Body of pancreas (tissue), 4 donors: ENCODE results near the gene TMEM234. TPM values are rescaled to one million over a fixed set of nuclear protein-coding genes. Genes with fewer than 3 reads are reported as not detected.
A peak's percentile ranks its signal among the peaks of the same experiment; 100 is the strongest.

Experiments used
- ATAC-seq: fragments of 150-250 bp; one replicate; pipeline ENCODE4 v1.9.1; 2016
- DNase-seq, 4 donors: peaks; one replicate each; pipeline ENCODE4 v3.0.0-alpha.2; 2019
- H3K27ac ChIP-seq, 4 donors: fragments of 200-600 bp; sonication (generic); 1 replicate in 3 of 4; 2 replicates in 1 of 4; pipeline versions ENCODE4 v1.5.1 to v1.6.1; 2016 to 2019; ENCODE audit warnings: mild to moderate bottlenecking in 1 of 4, mixed read lengths in 1 of 4, moderate library complexity in 1 of 4
- H3K27me3 ChIP-seq, 2 donors: fragments of 200-600 bp; sonication (generic); one replicate each; pipeline ENCODE4 v1.6.0; 2016; ENCODE audit warnings: mild to moderate bottlenecking in 1 of 2
- H3K36me3 ChIP-seq, 2 donors: fragments of 200-600 bp; sonication (generic); replicated peaks in 1 of 2; 2 replicates each; pipeline ENCODE4 v1.5.1; 2016; ENCODE audit warnings: low read depth in 2 of 2; ENCODE audit not compliant: insufficient read depth in 1 of 2
- H3K4me1 ChIP-seq: fragments of 200-600 bp; sonication (generic); one replicate; pipeline ENCODE4 v1.6.0; 2016
- H3K4me3 ChIP-seq, 2 donors: fragments of 200-600 bp; sonication (generic); 1 replicate in 1 of 2; 2 replicates in 1 of 2; pipeline ENCODE4 v1.5.1; 2016 to 2019
- H3K9me3 ChIP-seq, 3 donors: fragments of 200-600 bp; sonication (generic); 1 replicate in 2 of 3; 2 replicates in 1 of 3; pipeline ENCODE4 v1.5.1; 2016
- POLR2A ChIP-seq, 3 donors: fragments of 450-650 bp; IDR thresholded peaks; one replicate each; pipeline ENCODE4 v1.6.1; 2016; ENCODE audit warnings: antibody characterized with exemption in 3 of 3, mild to moderate bottlenecking in 2 of 3
- WGBS, 2 donors: methylation state at CpG; one replicate each; pipeline ENCODE4 v1.1.5; 2017; 5-methylcytosine and 5-hydroxymethylcytosine counted together
- intact Hi-C: fragments of 100-400 bp; cut with DNase I; formaldehyde crosslinking; loops from one replicate; pipeline ENCODE4 v1.15.1; 2023
- total RNA-seq, 2 donors: library from RNA; depleted of rRNA; stranded (reverse); fragments of >200 nt; gene quantifications; one replicate each; pipeline ENCODE4 v1.1.0, GENCODE V29; 2016
- TF ChIP-seq, protein P1 (sequence below), 7 experiments: fragments of 450-650 bp in 4 of 7; fragments of 200-600 bp in 3 of 7; sonication (generic) in 3 of 7; IDR thresholded peaks; one replicate each; pipeline ENCODE4 v1.5.1; 2016 to 2019; ENCODE audit warnings: antibody characterized with exemption in 7 of 7

Gene TMEM234
- total RNA-seq, 2 donors from 2014 or later: 16.3 to 20.8 TPM

DNA sequence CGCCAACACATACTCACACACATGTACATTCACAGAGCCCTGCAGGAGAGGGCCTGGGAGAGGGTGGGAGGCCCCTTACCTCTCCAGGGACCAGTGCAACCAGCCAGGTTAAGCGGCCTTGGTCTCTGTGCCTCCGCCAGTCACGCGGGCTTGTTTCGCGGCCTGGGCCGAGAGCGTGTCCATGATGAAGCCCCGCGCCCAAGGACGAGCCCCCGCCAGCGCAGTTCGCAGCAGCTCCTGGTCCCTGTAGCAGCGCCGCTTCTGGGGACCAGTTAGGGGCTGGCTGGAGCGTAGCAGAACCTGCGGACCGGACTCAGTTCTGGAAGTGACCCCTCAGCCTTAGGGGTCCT, 17.6 kb upstream of the TMEM234 start:
- ATAC-seq: peak; percentile 4

DNA sequence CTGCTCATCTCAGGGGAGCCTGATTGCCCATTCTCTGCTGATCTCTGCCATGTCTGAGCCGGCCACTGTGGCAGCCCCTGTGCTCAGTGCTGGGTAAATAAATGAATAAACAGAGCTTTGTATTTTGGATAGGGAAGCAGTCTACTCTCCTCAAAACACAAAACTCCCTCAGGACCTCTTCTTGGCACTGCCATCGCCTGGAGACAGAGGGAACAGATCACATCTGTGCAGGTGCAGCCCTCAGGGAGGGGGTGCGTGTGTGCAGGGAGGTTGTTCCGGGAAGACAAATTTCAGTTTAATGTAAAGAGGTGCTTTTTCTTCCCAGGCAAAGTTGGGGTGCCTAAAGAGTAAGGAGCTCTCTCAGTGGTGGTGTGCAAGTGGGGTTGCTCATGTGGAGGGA, 17.2 kb upstream of the TMEM234 start:
- Histone ChIP-seq H3K27me3 (no peaks in the 10 kb centered on the region), H3K4me1 (peaks cover 46% of the 10 kb centered on the region), H3K9me3 (no peaks in the 10 kb centered on the region), H3K4me3 (no peak overlapping the region), H3K36me3 (no peaks in the 10 kb centered on the region), H3K27ac (peak overlapping the region; percentile 83 to 95 (median 90))
- TF ChIP-seq, protein P1, sequence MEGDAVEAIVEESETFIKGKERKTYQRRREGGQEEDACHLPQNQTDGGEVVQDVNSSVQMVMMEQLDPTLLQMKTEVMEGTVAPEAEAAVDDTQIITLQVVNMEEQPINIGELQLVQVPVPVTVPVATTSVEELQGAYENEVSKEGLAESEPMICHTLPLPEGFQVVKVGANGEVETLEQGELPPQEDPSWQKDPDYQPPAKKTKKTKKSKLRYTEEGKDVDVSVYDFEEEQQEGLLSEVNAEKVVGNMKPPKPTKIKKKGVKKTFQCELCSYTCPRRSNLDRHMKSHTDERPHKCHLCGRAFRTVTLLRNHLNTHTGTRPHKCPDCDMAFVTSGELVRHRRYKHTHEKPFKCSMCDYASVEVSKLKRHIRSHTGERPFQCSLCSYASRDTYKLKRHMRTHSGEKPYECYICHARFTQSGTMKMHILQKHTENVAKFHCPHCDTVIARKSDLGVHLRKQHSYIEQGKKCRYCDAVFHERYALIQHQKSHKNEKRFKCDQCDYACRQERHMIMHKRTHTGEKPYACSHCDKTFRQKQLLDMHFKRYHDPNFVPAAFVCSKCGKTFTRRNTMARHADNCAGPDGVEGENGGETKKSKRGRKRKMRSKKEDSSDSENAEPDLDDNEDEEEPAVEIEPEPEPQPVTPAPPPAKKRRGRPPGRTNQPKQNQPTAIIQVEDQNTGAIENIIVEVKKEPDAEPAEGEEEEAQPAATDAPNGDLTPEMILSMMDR (IDR thresholded peaks at IDR 0.05): no peak
- no peak for TF ChIP-seq POLR2A (IDR thresholded peaks at IDR 0.05)
- DNase-seq (peak in 2 of 4 donors; percentile 41 to 53), ATAC-seq (no peak)
- intact Hi-C loops: loop anchor here (10.0 kb wide), 1 partner anchor 55 kb away; the partner anchor contains the start of gene HDAC1
- 20 to 25% methylated on average over 2 to 4 of the region's 4 CpGs for WGBS, 2 donors

More for the DNA sequence above, 17.6 kb upstream of the TMEM234 start:
- H3K4me3 ChIP-seq: peak overlapping the region in 1 of 2 donors; percentile 75
- H3K4me1 ChIP-seq: peaks cover 46% of the 10 kb centered on the region
- no peaks in the 10 kb centered on the region for H3K9me3 ChIP-seq
- no peaks in the 10 kb centered on the region for H3K27me3 ChIP-seq
- H3K27ac ChIP-seq: peak overlapping the region; percentile 83 to 95 (median 90)
- TF ChIP-seq POLR2A (IDR thresholded peaks at IDR 0.05): no peak
- TF ChIP-seq, protein P1 (IDR thresholded peaks at IDR 0.05): no peak
- H3K36me3 ChIP-seq: no peaks in the 10 kb centered on the region
- 19 to 20% methylated on average over 2 to 20 of the region's 20 CpGs for WGBS, 2 donors
- intact Hi-C loops: loop anchor here (10.0 kb wide), 1 partner anchor 55 kb away; the partner anchor contains the start of gene HDAC1
- DNase-seq: peak; percentile 28 to 55 (median 41)

DNA sequence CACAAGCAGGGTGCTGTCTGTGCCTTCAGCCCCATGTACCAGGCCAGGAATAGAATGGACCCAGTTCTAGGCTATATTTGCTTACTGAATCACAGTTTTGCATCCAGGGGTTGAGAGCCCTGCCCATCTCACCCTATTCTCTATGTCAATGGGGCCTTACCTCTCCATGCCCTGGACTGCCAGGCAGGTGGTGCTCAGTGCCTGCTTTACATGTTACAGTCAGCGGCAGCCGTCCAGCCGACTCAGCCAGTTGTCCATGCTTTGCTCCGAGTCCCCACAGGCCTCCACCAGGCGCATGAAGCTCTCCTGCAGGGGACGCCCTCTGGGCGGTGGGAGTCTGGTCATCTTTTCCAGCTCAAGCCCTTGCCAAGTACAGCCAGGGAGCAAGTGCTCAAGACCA, 12.6 kb upstream of the TMEM234 start:
- TF ChIP-seq POLR2A (IDR thresholded peaks at IDR 0.05): no peak
- TF ChIP-seq, protein P1 (IDR thresholded peaks at IDR 0.05): no peak
- Histone ChIP-seq H3K4me1 (peaks cover 18% of the 10 kb centered on the region), H3K27ac (no peak overlapping the region), H3K36me3 (peaks cover 0 to 12% of the 10 kb centered on the region in 2 donors), H3K4me3 (no peak overlapping the region), H3K9me3 (no peaks in the 10 kb centered on the region), H3K27me3 (no peaks in the 10 kb centered on the region)
- intact Hi-C loops: loop anchor here (10.0 kb wide), 1 partner anchor 60 kb away; the partner anchor contains the start of gene HDAC1
- WGBS, 2 donors: 86% methylated on average over 7 of the region's 7 CpGs; no CpG with 5 or more reads in 1 of the 2 donors
- ATAC-seq: no peak
- DNase-seq: no peak

DNA sequence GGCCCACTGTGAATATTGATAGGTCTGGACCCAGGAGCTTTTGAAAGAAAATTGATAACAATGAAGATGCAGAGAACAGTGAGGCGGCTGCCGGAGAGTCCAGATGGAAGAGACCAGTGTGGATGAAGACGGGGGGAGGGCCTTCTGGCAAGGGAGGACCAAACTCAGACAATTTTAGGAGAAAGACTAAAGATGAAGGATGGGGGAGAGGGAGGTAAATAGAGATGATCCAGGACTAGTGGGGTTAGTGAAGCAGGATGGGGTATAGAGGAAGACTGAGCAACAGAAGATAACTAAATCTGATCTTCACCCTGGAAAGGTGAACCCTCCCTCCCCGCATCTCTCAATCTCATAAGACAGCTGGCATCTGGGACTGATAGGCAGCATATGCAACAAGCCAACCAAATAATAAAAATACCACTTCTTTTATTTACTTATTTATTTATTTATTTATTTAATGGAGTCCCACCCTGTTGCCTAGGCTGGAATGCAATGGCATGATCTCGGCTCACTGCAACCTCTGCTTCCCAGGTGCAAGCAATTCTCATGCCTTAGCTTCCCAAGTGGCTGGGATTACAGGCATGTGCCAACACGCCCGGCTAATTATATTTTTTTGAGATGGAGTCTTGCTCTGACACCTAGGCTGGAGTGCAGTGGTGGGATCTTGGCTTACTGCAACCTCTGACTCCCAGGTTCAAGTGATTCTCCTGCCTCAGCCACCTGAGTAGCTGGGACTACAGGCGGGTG, 10.6 kb upstream of the TMEM234 start:
- DNase-seq (no peak), ATAC-seq (no peak)
- Histone ChIP-seq H3K27ac (no peak overlapping the region), H3K36me3 (peaks cover 13 to 21% of the 10 kb centered on the region in 2 donors), H3K27me3 (no peaks in the 10 kb centered on the region), H3K4me1 (peaks cover 10% of the 10 kb centered on the region), H3K9me3 (no peaks in the 10 kb centered on the region), H3K4me3 (no peak overlapping the region)
- TF ChIP-seq, protein P1 (IDR thresholded peaks at IDR 0.05): no peak
- no peak for TF ChIP-seq POLR2A (IDR thresholded peaks at IDR 0.05)
- intact Hi-C loops: loop anchor here (10.0 kb wide), 1 partner anchor 62 kb away; the partner anchor contains the start of gene HDAC1
- 87 to 90% methylated on average over 7 to 8 of the region's 8 CpGs for WGBS, 2 donors
